GM19043 (cell line): ENCODE measurements around the gene RSPH9.
"Not testable (repeated sequence)": the region's sequence is repeated elsewhere in the genome, so short reads cannot be mapped to it uniquely, and the experiment has no call there.

Experiments used
- ATAC-seq: cut with Tn5 transposase; IDR thresholded peaks from one replicate; pipeline ENCODE4 v1.9.1; 2021; ENCODE audit warnings: low read depth; ENCODE audit not compliant: unreplicated experiment

RSPH9 gene

DNA sequence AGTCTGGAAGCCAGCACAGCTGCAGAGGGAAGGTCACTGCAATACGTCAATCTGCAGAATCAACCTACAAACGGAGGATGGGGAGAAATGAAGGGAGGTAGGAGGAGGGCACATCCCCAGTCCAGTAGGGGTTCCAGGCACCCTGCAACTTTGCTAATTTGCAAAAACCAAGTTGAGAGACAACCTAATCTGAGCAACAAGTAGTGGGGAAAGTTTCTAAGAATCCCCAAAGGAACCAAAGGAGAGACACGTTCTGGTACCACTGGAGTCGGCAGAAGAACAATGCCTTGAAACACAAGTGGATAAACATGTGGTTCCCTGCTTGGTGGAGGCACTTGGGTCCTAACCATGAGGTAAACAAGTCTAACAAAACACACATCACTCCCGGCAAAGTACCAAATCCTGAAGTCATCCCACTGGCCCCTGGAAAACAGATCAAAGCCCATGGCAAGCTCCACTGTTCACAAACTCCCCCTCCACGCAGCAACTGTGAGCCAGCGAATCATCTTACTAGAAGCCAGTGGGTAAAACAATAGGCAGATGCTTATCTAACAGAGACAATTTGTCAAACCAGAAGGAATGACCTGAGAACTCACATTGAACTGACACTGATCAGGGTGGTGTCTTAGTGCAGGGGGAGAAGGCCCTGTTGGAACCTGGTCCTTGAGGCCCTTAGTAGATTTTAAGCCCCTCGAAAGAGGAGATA lies 38.0 kb downstream of the RSPH9 start:
- no peak for ATAC-seq

DNA sequence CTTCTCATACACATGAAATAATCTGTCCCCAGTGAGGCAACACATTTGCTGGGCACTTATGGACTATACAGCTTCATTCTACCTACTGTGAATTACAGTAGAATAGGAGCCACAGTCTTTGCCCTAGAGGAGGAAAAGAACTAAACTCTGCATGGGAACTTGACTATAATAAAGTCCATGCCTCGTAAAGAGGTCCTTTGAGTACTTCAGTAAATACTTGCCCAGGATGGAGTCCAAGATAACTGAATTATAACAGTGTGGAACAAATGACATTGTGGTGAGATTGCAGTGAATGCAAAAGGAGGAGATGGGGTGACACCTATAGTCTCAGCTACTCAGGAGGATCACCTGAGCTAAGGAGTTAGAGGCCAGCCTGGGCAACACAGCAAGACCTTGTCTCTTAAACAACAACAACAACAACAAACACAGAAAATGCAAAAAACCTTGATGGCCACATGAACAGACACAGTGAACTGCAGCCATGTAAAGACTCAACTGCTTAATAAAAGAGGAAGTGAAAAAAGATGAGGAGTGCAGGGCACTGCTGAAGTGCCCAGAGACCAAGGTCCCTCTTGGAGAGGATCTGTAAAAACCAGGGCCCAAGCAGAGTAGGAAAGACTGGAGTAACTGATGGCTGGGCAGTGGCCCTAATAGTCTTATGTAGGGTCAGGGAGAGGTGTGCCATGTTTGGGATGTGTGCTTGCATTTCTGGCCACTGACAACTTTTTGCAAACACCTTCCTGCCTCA lies 39.0 kb downstream of the RSPH9 start:
- ATAC-seq: peak; percentile 56

DNA sequence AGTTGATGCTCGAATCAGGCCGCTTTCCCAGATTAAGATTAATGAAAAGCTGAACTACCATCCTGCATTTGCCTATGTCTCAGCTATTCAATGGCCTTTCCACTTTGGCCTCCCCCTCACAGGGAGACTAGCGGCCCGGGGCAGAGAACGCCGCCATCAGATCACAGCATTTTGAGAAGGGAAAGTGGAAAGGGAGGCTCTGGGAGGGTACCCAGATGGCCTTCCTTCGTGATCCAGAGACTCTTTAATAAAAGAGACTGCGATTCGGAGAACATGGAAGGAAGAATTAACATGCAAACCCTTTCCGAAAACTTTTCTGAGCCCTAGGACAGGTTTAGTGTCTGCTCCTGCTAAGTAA lies 42.2 kb downstream of the RSPH9 start:
- no peak for ATAC-seq

DNA sequence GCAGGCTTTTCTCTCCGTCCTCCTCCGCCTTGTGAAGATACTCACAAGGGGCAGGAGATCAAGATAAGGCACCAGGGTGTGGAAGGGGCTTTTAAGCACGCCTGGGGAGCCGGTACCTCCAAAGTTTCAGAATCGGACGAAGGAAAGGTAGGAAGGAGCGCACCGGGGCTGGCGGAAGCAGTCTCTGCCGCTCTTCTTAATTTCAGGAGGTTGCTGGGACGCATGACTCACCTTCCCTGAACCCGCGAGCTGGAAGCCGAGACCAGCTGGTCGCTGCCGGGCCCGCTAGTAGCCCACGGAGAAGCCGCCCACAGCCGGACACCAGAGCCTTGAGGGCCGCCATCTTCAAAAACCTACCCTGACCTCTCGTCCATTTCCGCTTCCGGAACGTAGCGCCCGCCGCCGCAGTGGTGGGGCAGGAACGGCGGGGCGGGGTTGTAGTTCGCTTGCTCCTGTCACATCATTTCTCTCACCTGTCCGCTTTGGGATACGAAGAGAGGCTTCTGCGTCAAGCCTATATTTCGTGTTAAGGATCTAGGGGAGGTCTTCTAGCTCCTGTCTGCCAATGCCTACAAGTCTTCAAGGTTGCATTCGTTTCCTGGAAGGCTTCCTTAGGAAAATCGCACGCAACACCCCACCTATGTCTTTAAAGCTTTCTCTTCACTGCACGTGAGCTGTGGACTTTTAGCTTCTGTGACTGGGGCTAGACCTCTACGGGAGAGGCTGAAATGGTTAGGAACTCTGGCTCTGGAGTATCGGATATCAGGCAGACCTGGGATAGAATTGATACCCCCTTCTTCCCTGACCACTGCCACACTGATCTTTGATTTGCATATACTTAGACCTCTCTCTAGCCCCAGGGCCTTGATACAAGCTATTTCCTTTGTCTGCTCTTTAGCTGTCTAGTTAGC lies 42.9 kb downstream of the RSPH9 start, which contains the start of gene MRPS18A:
Gene MRPS18A, minus strand, starts transcription at position 355 of the 911 bp plus-strand sequence. Its CDS starts 12 bp downstream, at position 343.
- ATAC-seq: peak; percentile 89

DNA sequence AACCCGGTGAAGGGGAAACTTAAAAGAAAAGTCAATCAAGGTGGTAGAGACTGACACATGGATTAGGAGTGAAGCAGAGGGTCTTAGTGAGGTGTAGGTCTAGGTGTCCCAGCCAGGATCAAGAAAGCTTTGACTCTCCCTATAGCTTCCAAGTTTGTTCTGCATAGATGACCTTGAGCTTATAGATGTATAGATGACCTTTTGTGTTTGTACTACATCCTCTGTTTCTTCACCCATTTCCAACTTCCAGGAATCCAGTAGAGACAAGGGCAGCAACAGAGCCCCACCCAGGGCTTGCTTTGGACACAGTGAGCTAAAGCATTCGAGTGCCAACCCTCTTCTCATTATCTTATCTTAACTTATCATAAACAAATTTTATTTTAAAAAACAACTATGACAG lies 44.6 kb downstream of the RSPH9 start:
- ATAC-seq: no peak

DNA sequence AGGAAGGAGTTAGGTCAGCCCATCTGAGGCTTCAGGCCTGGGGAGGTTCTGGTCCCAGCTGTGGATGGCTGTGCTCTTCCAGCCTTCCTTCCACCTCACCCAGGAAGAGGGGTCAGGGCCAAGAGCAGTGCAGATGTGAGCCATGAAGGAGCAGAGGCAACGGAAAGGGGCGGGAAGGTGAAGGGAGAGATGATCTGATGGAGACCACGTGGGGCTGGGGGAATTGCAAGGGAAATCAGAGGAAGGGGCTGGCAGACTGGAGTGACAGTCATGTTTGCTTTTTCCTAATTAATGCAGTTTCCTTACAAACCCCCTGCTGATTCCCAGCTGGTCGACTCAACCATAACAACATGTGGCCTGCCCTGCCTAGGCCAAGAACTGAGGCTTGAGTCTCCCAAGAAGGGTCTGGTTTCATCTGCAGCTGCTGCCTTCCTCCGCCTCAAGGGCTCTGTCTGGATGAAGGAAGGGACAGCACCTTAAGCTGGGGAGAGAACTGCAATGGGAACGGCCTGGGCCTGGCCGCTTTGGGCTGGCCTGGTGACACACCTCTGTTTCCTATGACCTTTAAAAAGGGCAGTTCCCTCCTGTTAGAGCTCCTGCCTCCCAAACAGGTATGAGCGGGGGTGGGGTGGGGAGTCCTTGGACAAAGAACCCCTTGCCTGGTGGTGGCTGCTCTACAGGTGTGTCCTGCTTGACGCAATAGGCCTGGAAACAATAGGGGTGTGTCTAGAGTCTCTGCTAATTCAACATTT lies 50.6 kb downstream of the RSPH9 start:
- ATAC-seq: no peak

DNA sequence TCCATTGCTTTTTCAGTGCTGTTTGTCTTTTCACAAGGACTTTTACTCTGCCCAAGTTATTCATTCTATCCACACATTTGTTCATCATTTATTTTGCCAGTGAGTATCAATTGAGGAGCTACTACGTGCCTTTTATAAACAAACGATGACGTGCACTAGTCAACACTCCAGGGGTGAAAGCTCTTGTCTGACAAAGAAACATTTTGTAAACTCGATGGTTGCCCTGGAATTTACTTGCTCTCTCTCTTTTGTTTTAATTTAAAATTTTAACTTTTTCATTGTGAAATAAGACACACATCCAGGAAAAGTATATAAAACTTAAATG lies 51.1 kb downstream of the RSPH9 start:
- no peak for ATAC-seq

DNA sequence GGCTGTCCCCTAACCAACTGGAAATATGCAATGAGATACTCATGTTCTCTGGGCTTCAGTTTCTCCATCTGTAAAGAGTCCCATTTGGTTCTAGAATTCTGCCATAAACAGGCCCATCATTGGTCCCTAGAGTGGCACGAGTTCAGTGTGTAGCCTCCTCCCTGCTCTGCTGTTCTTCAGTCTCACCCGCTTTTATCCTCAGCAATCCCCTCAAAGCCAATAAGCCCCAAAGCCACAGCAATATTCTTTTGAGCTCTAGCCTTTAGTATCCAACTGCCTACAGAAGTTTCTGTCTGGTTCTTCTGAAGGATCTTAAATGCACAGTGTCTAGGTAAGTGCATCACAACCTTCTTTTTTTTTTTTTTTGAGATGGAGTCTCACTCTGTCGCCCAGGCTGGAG lies 52.6 kb downstream of the RSPH9 start:
- ATAC-seq: no peak

DNA sequence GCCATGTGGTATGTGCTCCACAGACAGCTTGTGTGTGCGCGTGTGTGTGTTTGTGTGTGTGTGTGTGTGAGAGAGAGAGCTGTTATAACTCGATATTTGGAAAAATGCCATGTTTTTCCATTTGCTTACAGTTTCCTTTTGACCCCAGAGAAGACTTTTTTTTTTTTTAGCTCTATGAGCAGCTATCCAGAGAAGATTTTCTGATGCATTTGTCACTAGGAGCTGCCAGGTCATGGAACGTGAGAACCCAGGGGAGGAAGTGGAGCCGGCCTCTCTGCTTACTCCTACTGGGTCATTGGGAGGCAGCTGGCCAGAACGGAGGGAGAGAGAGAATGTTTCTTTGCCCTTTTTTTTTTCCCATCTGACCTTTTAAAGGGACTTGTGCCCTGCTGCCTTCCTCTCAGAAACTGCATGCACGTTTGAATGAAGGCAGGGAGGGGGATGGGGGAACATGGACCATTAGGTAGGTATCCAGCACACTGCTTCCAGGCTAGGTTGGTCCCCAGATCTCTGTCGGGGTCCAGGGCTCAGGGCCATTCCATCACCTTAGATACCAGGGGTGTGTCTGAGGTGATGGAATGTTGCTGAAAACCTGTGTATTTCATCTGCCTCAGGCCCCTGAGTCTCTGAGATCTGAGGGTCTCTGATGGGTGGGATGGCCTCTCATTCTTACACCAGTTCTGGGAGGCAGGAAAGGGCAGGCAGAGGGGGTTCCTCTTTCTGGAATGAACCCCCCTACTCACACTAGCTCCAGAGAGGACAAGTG lies 53.9 kb downstream of the RSPH9 start:
- ATAC-seq: no peak

DNA sequence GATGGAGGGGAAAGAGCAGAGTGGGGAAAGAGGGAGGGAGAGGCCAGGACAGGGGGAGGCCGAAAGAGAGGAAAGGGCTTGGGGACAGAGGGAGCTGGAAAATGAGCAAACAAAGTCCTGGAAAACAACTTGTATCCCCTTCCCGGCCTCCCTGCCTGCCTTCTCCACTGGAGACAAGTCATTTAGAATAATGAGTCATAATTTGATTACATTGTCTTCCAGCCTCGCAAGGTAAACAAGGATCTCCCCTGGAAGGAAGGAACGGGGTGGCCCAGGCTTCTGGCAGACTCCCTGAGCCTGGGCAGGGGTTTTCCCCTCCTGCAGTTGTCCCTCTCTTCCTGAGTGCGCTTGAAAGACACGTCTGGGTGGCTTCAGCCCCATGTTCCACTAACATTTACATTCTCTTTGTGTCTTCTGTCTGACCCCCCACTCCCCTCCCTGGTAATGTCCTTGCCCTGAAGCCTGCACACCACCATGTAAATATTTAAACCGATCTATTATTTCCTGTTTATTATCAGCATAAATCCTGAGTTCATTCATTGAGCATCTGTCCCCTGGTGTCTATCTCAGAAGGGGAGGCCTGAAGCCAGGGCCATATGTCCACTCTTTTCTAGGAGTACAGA lies 54.8 kb downstream of the RSPH9 start:
- ATAC-seq: no peak

DNA sequence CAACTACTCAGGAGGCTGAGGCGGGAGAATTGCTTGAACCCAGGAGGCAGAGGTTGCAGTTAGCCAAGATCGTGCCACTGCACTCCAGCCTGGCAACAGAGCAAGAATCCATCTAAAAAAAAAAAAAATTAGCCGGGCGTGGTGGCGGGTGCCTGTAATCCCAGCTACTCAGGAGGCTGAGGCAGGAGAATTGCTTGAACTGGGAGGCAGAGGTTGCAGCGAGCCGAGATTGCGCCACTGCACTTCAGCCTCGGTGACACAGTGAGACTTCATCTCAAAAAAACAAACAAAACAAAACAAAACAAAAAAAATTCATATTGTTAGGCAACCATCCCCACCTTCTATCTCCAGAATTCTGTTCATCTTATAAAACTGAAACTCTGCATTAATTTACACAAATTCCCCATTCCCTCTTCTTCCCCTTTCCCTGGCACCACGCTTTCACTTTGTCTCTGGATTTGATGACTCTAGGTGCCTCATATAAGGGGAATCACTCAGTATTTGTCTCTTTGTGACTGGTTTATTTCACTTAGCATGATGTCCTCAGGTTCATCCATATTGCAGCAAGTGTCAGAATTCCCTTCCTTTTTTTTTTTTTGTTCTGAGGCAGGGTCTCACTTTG lies 56.2 kb downstream of the RSPH9 start:
- ATAC-seq: not testable (repeated sequence)

DNA sequence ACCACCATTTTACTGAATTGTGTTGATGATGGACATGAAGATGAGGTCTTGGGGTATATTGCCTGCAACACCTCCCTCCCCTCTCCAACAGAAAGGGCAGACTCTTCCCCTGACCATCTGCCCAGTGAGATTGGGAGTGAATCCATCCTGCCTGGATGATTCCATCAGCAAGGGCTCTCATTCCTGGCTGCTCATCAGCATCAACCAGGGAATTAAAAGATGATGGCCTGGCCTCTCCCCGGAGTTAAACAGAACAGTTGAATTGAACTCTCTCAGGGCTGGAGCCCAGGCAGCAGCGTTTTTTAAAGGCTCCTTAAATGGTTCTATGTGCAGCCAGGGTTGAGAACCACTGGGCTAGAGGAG lies 57.3 kb downstream of the RSPH9 start:
- no peak for ATAC-seq

DNA sequence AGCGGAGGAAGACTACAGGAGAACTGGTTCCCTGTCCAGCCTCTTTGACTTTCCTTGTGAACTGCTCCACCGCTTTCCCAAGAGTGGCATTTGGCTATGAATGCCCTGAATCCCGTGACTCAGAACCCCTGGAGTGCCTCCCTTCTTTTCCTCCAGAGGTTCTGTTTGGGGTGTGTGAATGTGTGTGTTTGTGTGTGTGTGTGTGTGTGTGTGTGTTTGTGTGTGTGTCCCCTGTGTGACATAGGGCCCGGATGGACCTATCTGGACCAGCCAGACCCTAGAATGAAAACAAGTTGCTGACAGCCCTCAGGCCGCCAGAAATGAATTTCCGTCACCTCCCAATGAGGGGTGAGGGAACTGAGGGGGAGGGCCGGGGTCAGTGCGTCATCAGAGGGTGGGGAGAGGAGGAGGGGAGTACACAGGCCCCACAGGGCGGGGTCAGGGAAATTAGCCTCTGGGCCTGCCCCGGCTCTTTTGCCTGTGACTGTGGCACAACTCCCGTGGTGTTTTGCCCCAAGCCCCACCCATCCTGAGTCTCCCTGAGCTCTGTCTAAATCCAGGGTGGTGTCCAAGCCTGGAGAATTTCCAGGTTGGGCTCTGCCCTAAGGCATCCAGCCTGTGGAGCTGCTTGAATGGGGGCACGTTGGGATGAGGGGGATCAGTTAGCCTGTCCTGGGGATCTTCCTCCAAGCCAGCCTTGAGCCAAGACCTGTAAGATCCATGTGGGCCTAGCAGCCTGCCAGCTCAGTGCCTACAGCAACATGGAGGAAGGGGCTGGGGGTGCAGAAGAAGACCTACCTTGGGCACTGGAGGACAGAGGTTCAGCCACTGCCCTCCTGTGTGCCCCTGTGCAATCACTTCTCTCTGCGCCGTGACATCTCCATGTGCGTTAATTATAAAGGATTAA lies 58.0 kb downstream of the RSPH9 start:
- no peak for ATAC-seq

DNA sequence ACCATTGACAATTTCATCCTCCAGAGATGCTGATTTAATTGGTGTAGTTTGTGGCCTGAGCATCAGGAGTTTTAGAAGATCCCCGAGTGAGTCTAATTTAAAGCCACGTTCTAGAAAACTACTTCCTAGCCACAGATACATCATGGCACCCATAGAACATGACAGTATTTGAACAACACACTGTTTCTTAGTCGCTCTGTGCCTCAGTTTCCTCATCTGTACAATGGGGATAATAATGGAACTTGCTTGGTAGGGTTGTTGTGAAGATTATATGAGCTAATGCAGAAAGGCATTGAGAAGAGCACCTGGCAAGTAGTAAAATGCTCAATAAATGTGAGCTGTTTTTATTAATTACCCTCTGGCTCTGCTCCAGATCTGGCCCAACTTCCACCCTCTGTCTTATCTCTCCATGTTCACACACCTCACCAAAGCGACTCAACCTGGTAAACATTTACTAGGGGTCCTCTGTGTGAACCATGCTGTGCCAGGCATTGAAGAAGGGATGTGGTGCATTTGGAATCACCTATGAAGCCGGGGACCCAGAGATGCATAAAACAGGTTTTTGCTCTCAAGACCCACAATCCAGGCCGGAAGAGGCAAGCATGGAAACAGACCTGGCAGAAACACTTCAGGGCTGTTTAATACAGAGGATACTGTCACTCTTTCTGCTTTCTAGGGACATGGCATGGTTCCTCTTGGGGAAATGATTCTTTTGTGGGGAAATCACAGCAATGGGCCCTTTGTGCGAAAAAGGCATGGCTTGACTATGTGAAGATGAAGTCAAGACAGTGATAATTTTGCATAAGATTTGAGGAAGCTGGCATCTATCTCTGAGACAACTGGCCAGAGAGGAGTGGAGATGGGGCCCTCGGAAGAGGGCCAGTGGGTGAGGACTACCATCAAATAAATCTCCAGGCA lies 58.9 kb downstream of the RSPH9 start:
- ATAC-seq: no peak

DNA sequence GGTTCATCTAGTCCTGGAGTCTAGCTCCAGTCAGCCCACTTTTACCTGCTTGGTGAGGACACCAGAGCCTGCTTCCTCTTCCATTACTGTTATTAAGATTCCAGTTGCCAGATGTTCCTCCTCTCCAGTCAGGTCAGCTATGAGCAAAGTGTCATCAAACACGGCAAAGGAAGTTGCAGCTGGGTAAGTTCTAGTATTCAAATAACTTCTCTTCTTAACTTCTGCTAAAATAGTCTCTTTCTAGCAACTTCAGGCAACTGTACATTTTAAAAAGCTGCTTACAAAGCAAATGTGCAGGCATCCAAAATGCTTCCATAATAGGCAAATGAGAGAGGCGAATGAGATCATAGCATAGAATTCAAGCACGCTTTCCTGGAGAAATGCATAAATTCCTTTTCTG lies 61.2 kb downstream of the RSPH9 start:
- no peak for ATAC-seq

DNA sequence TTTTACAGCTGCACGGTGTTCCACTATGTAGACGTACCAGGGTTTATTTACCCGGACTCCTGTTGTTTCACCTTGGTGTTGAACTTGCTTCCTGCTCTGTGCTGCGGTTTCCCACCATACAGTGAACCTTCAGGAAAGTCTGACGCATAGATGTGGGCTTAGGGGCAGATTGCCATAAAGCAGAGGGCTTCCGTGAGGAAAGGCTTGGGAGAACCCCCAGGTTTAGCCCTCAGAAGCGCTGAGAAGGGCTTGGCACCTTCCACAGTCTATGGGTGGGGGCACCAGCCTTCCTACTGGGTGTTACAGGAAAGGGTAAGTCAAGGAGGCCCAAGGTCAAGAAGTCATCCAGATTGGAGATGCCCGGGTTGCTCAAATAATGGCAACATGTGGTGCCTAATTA lies 62.0 kb downstream of the RSPH9 start:
- no peak for ATAC-seq

DNA sequence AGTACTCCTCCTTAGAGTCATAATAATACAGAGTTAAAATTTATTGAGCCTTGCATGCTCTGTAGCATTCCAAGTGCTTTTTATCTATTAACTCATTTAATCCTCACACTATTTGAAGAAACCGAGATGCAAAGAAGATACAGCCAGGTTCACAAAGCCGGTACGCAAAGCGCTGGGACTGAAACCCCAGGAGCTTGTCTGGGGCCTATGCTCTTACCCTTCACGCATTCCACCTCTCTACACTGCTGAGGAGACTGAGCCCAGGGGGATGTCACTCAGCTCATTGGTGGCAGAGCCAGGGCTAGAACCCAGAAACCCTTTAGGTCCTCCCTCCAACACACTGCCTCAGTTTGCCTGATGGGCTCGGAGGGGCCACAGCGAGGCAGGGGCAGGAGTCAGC lies 62.4 kb downstream of the RSPH9 start:
- no peak for ATAC-seq
